H1 (cell line): ENCODE measurements around the gene BABAM2. TPM values are rescaled to one million over a fixed set of nuclear protein-coding genes. Genes with fewer than 3 reads are reported as not detected.

Source experiments
- CTCF ChIA-PET: fragments of 300-600 bp; sonication (Branson Sonifier 250); formaldehyde crosslinking; loops from one replicate; lab custom pipeline; 2021; ENCODE audit not compliant: partially characterized antibody; lab: Charles Lee
- POLR2A ChIA-PET: fragments of 300-600 bp; sonication (Branson Sonifier 250); formaldehyde crosslinking; loops from one replicate; lab custom pipeline; 2021; ENCODE audit warnings: inconsistent platforms; ENCODE audit not compliant: partially characterized antibody; lab: Charles Lee
- DNase-seq, 2 experiments: peaks; one replicate each; pipeline versions ENCODE4 v3.0.0 to v3.0.0-alpha.2; 2010 to 2022; ENCODE audit warnings: low spot score in 2 of 2, low read depth in 1 of 2, mixed read lengths in 1 of 2
- FAIRE-seq: peaks from 2 replicates; lab custom pipeline; 2011; peaks lifted over from hg19 to GRCh38; lab: Jason Lieb, UNC
- H2AFZ ChIP-seq: 2 replicates; pipeline ENCODE4 v1.8.1; 2012; ENCODE audit warnings: low read length, inconsistent platforms
- H2AK5ac ChIP-seq: 2 replicates; pipeline ENCODE4 v1.6.1; 2013; ENCODE audit warnings: low read depth, low read length
- H2BK120ac ChIP-seq: replicated peaks from 2 replicates; pipeline ENCODE3; 2013; ENCODE audit warnings: low read depth, low read length, inconsistent platforms
- H2BK12ac ChIP-seq: 2 replicates; pipeline ENCODE4 v1.6.1; 2013; ENCODE audit warnings: low read depth, low read length
- H2BK15ac ChIP-seq: 2 replicates; pipeline ENCODE4 v1.6.1; 2013; ENCODE audit warnings: low read length
- H2BK20ac ChIP-seq: 2 replicates; pipeline ENCODE4 v1.6.1; 2013; ENCODE audit warnings: low read length
- H2BK5ac ChIP-seq: 2 replicates; pipeline ENCODE4 v1.6.1; 2013; ENCODE audit warnings: low read depth, low read length
- H3K14ac ChIP-seq: 2 replicates; pipeline ENCODE4 v1.6.1; 2013; ENCODE audit warnings: inconsistent platforms; ENCODE audit not compliant: insufficient read length
- H3K18ac ChIP-seq: 2 replicates; pipeline ENCODE4 v1.6.1; 2013; ENCODE audit warnings: low read length; ENCODE audit errors: extremely low read depth
- H3K23ac ChIP-seq: 2 replicates; pipeline ENCODE4 v1.6.1; 2013; ENCODE audit warnings: inconsistent platforms; ENCODE audit not compliant: insufficient read length
- H3K23me2 ChIP-seq: 2 replicates; pipeline ENCODE4 v1.6.1; 2013; ENCODE audit warnings: low read depth, low read length
- H3K27ac ChIP-seq: 2 replicates; pipeline ENCODE4 v1.6.1; 2011; ENCODE audit warnings: low read depth, low read length, inconsistent platforms
- H3K27me3 ChIP-seq, 4 experiments: replicated peaks in 1 of 4; 1 replicate in 1 of 4; 2 replicates in 3 of 4; pipeline versions ENCODE4 v1.6.1 to v1.8.1; 2011 to 2013; ENCODE audit warnings: low read length in 3 of 4, mild to moderate bottlenecking in 3 of 4, inconsistent platforms in 2 of 4, mixed read lengths in 2 of 4, moderate library complexity in 1 of 4; ENCODE audit not compliant: control insufficient read depth in 3 of 4, insufficient read depth in 3 of 4; ENCODE audit errors: extremely low read depth in 1 of 4
- H3K36me3 ChIP-seq, 4 experiments: 2 replicates each; pipeline versions ENCODE4 v1.6.1 to v1.8.1; 2011 to 2013; ENCODE audit warnings: mild to moderate bottlenecking in 4 of 4, low read length in 3 of 4, moderate library complexity in 2 of 4, control low read depth in 1 of 4, inconsistent platforms in 1 of 4; ENCODE audit not compliant: insufficient read depth in 4 of 4, control insufficient read depth in 2 of 4
- H3K4ac ChIP-seq: replicated peaks from 2 replicates; pipeline ENCODE3; 2013; ENCODE audit warnings: low read length, low read depth, mixed read lengths, inconsistent platforms; ENCODE audit not compliant: insufficient read length
- H3K4me1 ChIP-seq, 4 experiments: replicated peaks in 1 of 4; 1 replicate in 1 of 4; 2 replicates in 3 of 4; pipeline versions ENCODE4 v1.6.1 to v1.8.1; 2011 to 2013; ENCODE audit warnings: low read length in 3 of 4, inconsistent platforms in 2 of 4, mixed read lengths in 1 of 4; ENCODE audit not compliant: insufficient read depth in 4 of 4, control insufficient read depth in 3 of 4
- H3K4me2 ChIP-seq, 2 experiments: 2 replicates each; pipeline versions ENCODE4 v1.6.1 to v1.8.1; 2011 to 2013; ENCODE audit warnings: low read depth in 2 of 2, low read length in 2 of 2, control low read depth in 1 of 2, inconsistent platforms in 1 of 2, mild to moderate bottlenecking in 1 of 2; ENCODE audit not compliant: insufficient read depth in 1 of 2
- H3K4me3 ChIP-seq, 4 experiments: fragments of 200-600, 300-600 bp in 1 of 4; sonication (generic), shearing (Covaris generic), sonication (Bioruptor Twin) in 1 of 4; 2 replicates each; pipeline versions ENCODE4 v1.5.1 to v1.8.1; 2011 to 2016; ENCODE audit warnings: low read length in 4 of 4, low read depth in 3 of 4, control low read depth in 2 of 4, inconsistent platforms in 2 of 4, mild to moderate bottlenecking in 2 of 4, mixed read lengths in 1 of 4, moderate library complexity in 1 of 4; ENCODE audit not compliant: insufficient read depth in 2 of 4; ENCODE audit errors: extremely low read depth in 1 of 4
- H3K56ac ChIP-seq: replicated peaks from 2 replicates; pipeline ENCODE3; 2013; ENCODE audit warnings: low read depth, mild to moderate bottlenecking, mixed read lengths, low read length, inconsistent platforms; ENCODE audit not compliant: insufficient read length
- H3K79me1 ChIP-seq: 2 replicates; pipeline ENCODE4 v1.6.1; 2013; ENCODE audit warnings: low read depth, low read length, control low read depth
- H3K79me2 ChIP-seq, 2 experiments: 2 replicates each; pipeline versions ENCODE4 v1.6.1 to v1.8.1; 2012 to 2013; ENCODE audit warnings: low read length in 2 of 2, mild to moderate bottlenecking in 2 of 2, inconsistent platforms in 1 of 2; ENCODE audit not compliant: insufficient read depth in 2 of 2, control insufficient read depth in 1 of 2
- H3K9ac ChIP-seq, 4 experiments: replicated peaks in 1 of 4; 1 replicate in 1 of 4; 2 replicates in 3 of 4; pipeline versions ENCODE4 v1.6.1 to v1.8.1; 2011 to 2013; ENCODE audit warnings: low read depth in 3 of 4, low read length in 3 of 4, control low read depth in 2 of 4, mild to moderate bottlenecking in 2 of 4, moderate library complexity in 2 of 4, inconsistent platforms in 1 of 4; ENCODE audit errors: extremely low read depth in 1 of 4
- H3K9me3 ChIP-seq, 2 experiments: 2 replicates each; pipeline versions ENCODE4 v1.6.1 to v1.8.1; 2012 to 2013; ENCODE audit warnings: mild to moderate bottlenecking in 2 of 2, moderate library complexity in 2 of 2, control low read depth in 1 of 2, inconsistent platforms in 1 of 2, low read depth in 1 of 2, low read length in 1 of 2, mixed read lengths in 1 of 2; ENCODE audit not compliant: insufficient read depth in 2 of 2
- H4K20me1 ChIP-seq, 2 experiments: replicated peaks in 1 of 2; 2 replicates each; pipeline versions ENCODE3 to v1.8.1; 2011 to 2013; ENCODE audit warnings: inconsistent platforms in 2 of 2, low read length in 2 of 2, mild to moderate bottlenecking in 1 of 2; ENCODE audit not compliant: insufficient read depth in 2 of 2, control insufficient read depth in 1 of 2
- H4K5ac ChIP-seq: 2 replicates; pipeline ENCODE4 v1.6.1; 2013; ENCODE audit warnings: low read length, low read depth, mixed read lengths, inconsistent platforms; ENCODE audit not compliant: insufficient read length
- H4K8ac ChIP-seq: 2 replicates; pipeline ENCODE4 v1.8.0; 2013; ENCODE audit warnings: mild to moderate bottlenecking, moderate library complexity, low read length, inconsistent platforms; ENCODE audit not compliant: insufficient read depth; ENCODE audit errors: extremely low read depth
- H4K91ac ChIP-seq: replicated peaks from 2 replicates; pipeline ENCODE3; 2013; ENCODE audit warnings: low read length, mixed read lengths, inconsistent platforms; ENCODE audit not compliant: insufficient read length
- BACH1 ChIP-seq: IDR thresholded peaks from 2 replicates; pipeline ENCODE4 v1.6.1; 2012; ENCODE audit warnings: low read length, improper control_type of control experiment
- CTBP2 ChIP-seq: IDR thresholded peaks from 2 replicates; pipeline ENCODE4 v1.7.0; 2011; ENCODE audit warnings: borderline replicate concordance, mild to moderate bottlenecking, moderate library complexity, mixed read lengths, low read length; ENCODE audit not compliant: insufficient read depth, insufficient read length
- EGR1 ChIP-seq: IDR thresholded peaks from 2 replicates; pipeline ENCODE4 v1.6.1; 2011; ENCODE audit warnings: low read depth, low read length, borderline replicate concordance
- KDM1A ChIP-seq: fragments of 200-600, 300-600 bp; sonication (generic); IDR thresholded peaks from 2 replicates; pipeline ENCODE4 v1.7.1; 2016; ENCODE audit warnings: mild to moderate bottlenecking, low read length, borderline replicate concordance
- MAX ChIP-seq: IDR thresholded peaks from 2 replicates; pipeline ENCODE4 v1.6.1; 2012; ENCODE audit warnings: inconsistent platforms
- PHF8 ChIP-seq: fragments of 200-600 bp; sonication (generic); conservative IDR thresholded peaks from 2 replicates; pipeline ENCODE4 v1.7.1; 2012; ENCODE audit warnings: low read depth, mild to moderate bottlenecking, inconsistent platforms, low read length, moderate library complexity
- RAD21 ChIP-seq, 2 experiments: IDR thresholded peaks in 1 of 2; conservative IDR thresholded peaks in 1 of 2; 2 replicates each; pipeline ENCODE4 v1.6.1; 2011; ENCODE audit warnings: low read depth in 2 of 2, low read length in 2 of 2, improper control_type of control experiment in 1 of 2, inconsistent platforms in 1 of 2, mild to moderate bottlenecking in 1 of 2, moderate library complexity in 1 of 2
- RBBP5 ChIP-seq: IDR thresholded peaks from 2 replicates; pipeline ENCODE4 v1.7.1; 2012; ENCODE audit warnings: low read depth, mild to moderate bottlenecking, inconsistent platforms, low read length, moderate library complexity, borderline replicate concordance
- RFX5 ChIP-seq: IDR thresholded peaks from 2 replicates; pipeline ENCODE4 v1.6.1; 2011; ENCODE audit warnings: low read depth, low read length, improper control_type of control experiment, borderline replicate concordance
- RNF2 ChIP-seq: fragments of 200-900, 300-1000 bp; sonication (generic); IDR thresholded peaks from 2 replicates; pipeline ENCODE4 v1.7.1; 2016; ENCODE audit warnings: borderline replicate concordance, low read depth, mild to moderate bottlenecking, antibody characterized with exemption, low read length; ENCODE audit not compliant: poor library complexity, severe bottlenecking; ENCODE audit errors: missing control alignments
- TAF1 ChIP-seq: IDR thresholded peaks from 2 replicates; pipeline ENCODE4 v1.6.1; 2011; ENCODE audit warnings: mild to moderate bottlenecking, low read depth, low read length
- TBP ChIP-seq: IDR thresholded peaks from 2 replicates; pipeline ENCODE4 v1.6.1; 2011; ENCODE audit warnings: low read depth, low read length, improper control_type of control experiment
- YY1 ChIP-seq: IDR thresholded peaks from 2 replicates; pipeline ENCODE4 v1.6.1; 2011; ENCODE audit warnings: low read depth, mild to moderate bottlenecking, low read length
- WGBS, 2 experiments: shearing (Covaris generic) in 1 of 2; methylation state at CpG; one replicate each; pipeline versions ENCODE4 v1.1.6 to v1.1.7; 2013 to 2015; ENCODE audit warnings: low lambda C conversion rate in 2 of 2, mixed read lengths in 2 of 2, inconsistent platforms in 1 of 2, low coverage in 1 of 2, missing lambda C conversion rate in 1 of 2; ENCODE audit not compliant: insufficient replicate concordance in 2 of 2, insufficient coverage in 1 of 2, insufficient read length in 1 of 2; ENCODE audit errors: extremely low coverage in 1 of 2, missing lambda C conversion rate in 1 of 2; 5-methylcytosine and 5-hydroxymethylcytosine counted together
- polyA plus RNA-seq, 7 experiments: library from polyadenylated mRNA; depleted of rRNA in 3 of 7; stranded (reverse) in 5 of 7; unstranded in 2 of 7; fragments of >200 nt in 5 of 7; fragments of 200-250 nt in 2 of 7; gene quantifications; 1 replicate in 5 of 7; 2 replicates in 1 of 7; 4 replicates in 1 of 7; pipeline versions ENCODE4 v1.2.1 to v1.2.3, GENCODE V29; 2011 to 2013; ENCODE audit warnings: missing spikeins in 2 of 7, mixed read lengths in 2 of 7
- total RNA-seq: library from RNA; stranded (reverse); fragmentation: NEBNext Ultra II Directional; extraction: Animal tissue kit (Norgen Biotek cat#: 25700); gene quantifications from 2 replicates; pipeline ENCODE4 v1.2.1, GENCODE V29; 2021

Gene BABAM2
- total and polyA plus RNA-seq, 2 of the 8 experiments (the other 6 are each of a cell fraction or from before 2014, with no cell fraction given): 15.8 to 20.9 TPM

- H3K4ac ChIP-seq: no peak overlapping the region
- ChIA-PET CTCF (interaction anchor here (0.8 to 1.4 kb wide), 4 partner anchors 16 to 682 kb away, joined by 3 read pairs; no protein-coding TSS in a partner anchor), POLR2A (interaction anchor here (0.9 kb wide), 1 partner anchor 64 kb away, joined by 3 read pairs; no protein-coding TSS in a partner anchor)
- 0 out of 2 replicates have a peak overlapping the region, but pooled peaks have one; percentile 34 for H2BK20ac ChIP-seq
- no peaks in the 10 kb centered on the region for H4K20me1 ChIP-seq
- DNase-seq (no peak), FAIRE-seq (no peak)
- no peak overlapping the region for H3K23ac ChIP-seq
- no peak overlapping the region for H3K4me3 ChIP-seq
- no peak overlapping the region for H3K4me2 ChIP-seq
- no peaks in the 10 kb centered on the region for H3K23me2 ChIP-seq
- no peaks in the 10 kb centered on the region for H3K79me1 ChIP-seq
- no peaks in the 10 kb centered on the region for H3K36me3 ChIP-seq
- no peaks in the 10 kb centered on the region for H3K79me2 ChIP-seq
- H2BK12ac ChIP-seq: no peak overlapping the region
- WGBS, 2 experiments: 94% methylated on average over 10 of the region's 10 CpGs; no CpG with 5 or more reads in 1 of the 2 experiments
- no peak overlapping the region for H2BK5ac ChIP-seq
- H3K18ac ChIP-seq: no peak overlapping the region
- no peak overlapping the region for H2AK5ac ChIP-seq
- no peak overlapping the region for H2BK120ac ChIP-seq
- peaks cover 0 to 2% (median 0%) of the 10 kb centered on the region in 4 experiments; a peak in 2 of 7 replicates for H3K27me3 ChIP-seq
- no peak overlapping the region for H3K56ac ChIP-seq
- H4K91ac ChIP-seq: no peak overlapping the region
- H2AFZ ChIP-seq: no peak overlapping the region; the same call in 1 of the 2 replicates
- no peak overlapping the region for H3K27ac ChIP-seq
- H3K9me3 ChIP-seq: no peaks in the 10 kb centered on the region
- no peak overlapping the region for H4K5ac ChIP-seq
- no peak overlapping the region; the same call in 1 of the 2 replicates for H2BK15ac ChIP-seq
- no peak overlapping the region for H3K9ac ChIP-seq
- H3K14ac ChIP-seq: no peak overlapping the region
- H3K4me1 ChIP-seq: peaks cover 0 to 3% (median 0%) of the 10 kb centered on the region in 4 experiments; a peak in 1 of 7 replicates
- H4K8ac ChIP-seq: no peak overlapping the region
- TF ChIP-seq CTBP2 (no peak), YY1 (no peak), RBBP5 (no peak), RNF2 (no peak), EGR1 (no peak), TBP (no peak), RFX5 (no peak), MAX (no peak), BACH1 (no peak), PHF8 (no peak), TAF1 (no peak), KDM1A (no peak), RAD21 (IDR thresholded peaks at IDR 0.05 in 1 of 2, conservative IDR thresholded peaks at IDR 0.05 in 1 of 2; ENCODE audit: low read depth in 2 of 2, low read length in 2 of 2) (no peak)
Observed at GRCh38 chr2:28366149-28366495, 475.6 kb downstream of the BABAM2 start.
